ENCODE results near the gene USP36. TPM values are rescaled to one million over a fixed set of nuclear protein-coding genes. Genes with fewer than 3 reads are reported as not detected.

Gene USP36
- total RNA-seq, 1 experiment from 2014 or later: 37.5 TPM

- H3K9me3 ChIP-seq (ENCODE audit: low read length): no peaks in the 10 kb centered on the region
- H3K36me3 ChIP-seq (ENCODE audit: low read depth, low read length): peaks cover 29% of the 10 kb centered on the region
- peak; percentile 43 for DNase-seq
- ChIA-PET POLR2A (ENCODE audit: unreplicated experiment) (interaction anchor here (0.6 to 0.7 kb wide), 2 partner anchors 98 to 125 kb away, joined by 3 to 4 read pairs; no protein-coding TSS in a partner anchor), CTCF (no interaction called here)
- BruUV-seq (replicated peaks): no TSS peak
- no peaks in the 10 kb centered on the region for H3F3A ChIP-seq (ENCODE audit: low read length, unreplicated experiment)
- H3K9ac ChIP-seq (ENCODE audit: low read length): peak overlapping the region; percentile 99
- H3K27me3 ChIP-seq (ENCODE audit: low read length): no peaks in the 10 kb centered on the region
- peaks cover 39% of the 10 kb centered on the region for H3K4me1 ChIP-seq (ENCODE audit: insufficient read depth, low read length)
- intact Hi-C loops (cut with micrococcal nuclease): loop anchor here (2.0 to 10.0 kb wide), 3 partner anchors 23 to 93 kb away; partner anchors contain the start of gene CYTH1
- H2AFZ ChIP-seq (ENCODE audit: low read length): peak overlapping the region; percentile 34; the same call in 1 of the 2 replicates
- H3K4me2 ChIP-seq (ENCODE audit: low read length): peak overlapping the region; percentile 92
- H3K79me2 ChIP-seq (ENCODE audit: low read length): peaks cover 56% of the 10 kb centered on the region
- peak overlapping the region; percentile 84 for H3K27ac ChIP-seq (ENCODE audit: low read length)
- no peak for TF ChIP-seq EZH2 (IDR thresholded peaks at IDR 0.05; ENCODE audit: low read length, unreplicated experiment)
- H3K9me2 ChIP-seq (replicated peaks; ENCODE audit: low read length): no peaks in the 10 kb centered on the region
- H4K20me1 ChIP-seq (ENCODE audit: low read length): peaks cover 36% of the 10 kb centered on the region
- ATAC-seq: peak; percentile 7
- peak overlapping the region; percentile 77 for H3K4me3 ChIP-seq (ENCODE audit: low read length)
These were observed 668 bp downstream of the USP36 start for GRCh38 chr17:78839762-78840529.

- peaks cover 33% of the 10 kb centered on the region for H3K4me1 ChIP-seq (ENCODE audit: insufficient read depth, low read length)
- no peaks in the 10 kb centered on the region for H3K9me3 ChIP-seq (ENCODE audit: low read length)
- intact Hi-C loops (cut with micrococcal nuclease): loop anchor here (10.0 kb wide), 1 partner anchor 54 kb away; the partner anchor contains the start of gene CYTH1
- ChIA-PET CTCF (interaction anchor here (1.2 kb wide), 1 partner anchor 14 kb away, joined by 4 read pairs; no protein-coding TSS in a partner anchor), POLR2A (ENCODE audit: unreplicated experiment) (no interaction called here)
- DNase-seq (peak; percentile 75), ATAC-seq (peak; percentile 13)
- H3K9me2 ChIP-seq (replicated peaks; ENCODE audit: low read length): no peaks in the 10 kb centered on the region
- H3K27ac ChIP-seq (ENCODE audit: low read length): peak overlapping the region; percentile 84
- no peak overlapping the region for H2AFZ ChIP-seq (ENCODE audit: low read length)
- peak overlapping the region; percentile 99 for H3K9ac ChIP-seq (ENCODE audit: low read length)
- peak overlapping the region; percentile 77 for H3K4me3 ChIP-seq (ENCODE audit: low read length)
- peaks cover 56% of the 10 kb centered on the region for H3K79me2 ChIP-seq (ENCODE audit: low read length)
- H3K36me3 ChIP-seq (ENCODE audit: low read depth, low read length): peaks cover 34% of the 10 kb centered on the region
- BruUV-seq (replicated peaks): TSS peak; percentile 59
- no peak for TF ChIP-seq CTCF (conservative IDR thresholded peaks at IDR 0.05; ENCODE audit: low read depth, low read length)
- no peak for TF ChIP-seq EZH2 (IDR thresholded peaks at IDR 0.05; ENCODE audit: low read length, unreplicated experiment)
- no peak for TF ChIP-seq EZH2phosphoT487 (IDR thresholded peaks at IDR 0.05; ENCODE audit: borderline replicate concordance, low read length)
- peaks cover 36% of the 10 kb centered on the region for H4K20me1 ChIP-seq (ENCODE audit: low read length)
- no peaks in the 10 kb centered on the region for H3F3A ChIP-seq (ENCODE audit: low read length, unreplicated experiment)
- H3K4me2 ChIP-seq (ENCODE audit: low read length): peak overlapping the region; percentile 92
- H3K27me3 ChIP-seq (ENCODE audit: low read length): no peaks in the 10 kb centered on the region
These were observed 1.3 kb downstream of the USP36 start for GRCh38 chr17:78839235-78839761.

GRCh38 chr17:78838574-78839005 is 2.0 kb downstream of the USP36 start:
- H3K9me3 ChIP-seq (ENCODE audit: low read length): no peaks in the 10 kb centered on the region
- no peak for TF ChIP-seq EZH2phosphoT487 (IDR thresholded peaks at IDR 0.05; ENCODE audit: borderline replicate concordance, low read length)
- TF ChIP-seq CTCF (conservative IDR thresholded peaks at IDR 0.05; ENCODE audit: low read depth, low read length): no peak
- POLR2A ChIA-PET (ENCODE audit: unreplicated experiment): interaction anchor here (0.6 kb wide), 1 partner anchor 133 kb away, joined by 4 read pairs; no protein-coding TSS in a partner anchor
- H3K4me1 ChIP-seq (ENCODE audit: insufficient read depth, low read length): peaks cover 29% of the 10 kb centered on the region
- ATAC-seq: peak; percentile 44
- H3K4me2 ChIP-seq (ENCODE audit: low read length): peak overlapping the region; percentile 92
- peaks cover 61% of the 10 kb centered on the region for H3K79me2 ChIP-seq (ENCODE audit: low read length)
- H3K36me3 ChIP-seq (ENCODE audit: low read depth, low read length): peaks cover 41% of the 10 kb centered on the region
- peak overlapping the region; percentile 77 for H3K4me3 ChIP-seq (ENCODE audit: low read length)
- intact Hi-C loops (cut with micrococcal nuclease): loop anchor here (10.0 kb wide), 1 partner anchor 54 kb away; the partner anchor contains the start of gene CYTH1
- H3K27me3 ChIP-seq (ENCODE audit: low read length): no peaks in the 10 kb centered on the region
- DNase-seq: peak; percentile 93
- H4K20me1 ChIP-seq (ENCODE audit: low read length): peaks cover 36% of the 10 kb centered on the region
- no peak overlapping the region for H2AFZ ChIP-seq (ENCODE audit: low read length)
- peak overlapping the region; percentile 99 for H3K9ac ChIP-seq (ENCODE audit: low read length)
- BruUV-seq (replicated peaks): no TSS peak
- CTCF ChIA-PET: interaction anchor here (0.6 to 1.2 kb wide), 2 partner anchors 14 to 1425 kb away, joined by 4 to 5 read pairs; no protein-coding TSS in a partner anchor
- no peaks in the 10 kb centered on the region for H3F3A ChIP-seq (ENCODE audit: low read length, unreplicated experiment)
- H3K9me2 ChIP-seq (replicated peaks; ENCODE audit: low read length): no peaks in the 10 kb centered on the region
- H3K27ac ChIP-seq (ENCODE audit: low read length): peak overlapping the region; percentile 84
